Fibroblast of gingiva (primary cell): ENCODE results near the gene ATP11A.
A peak's percentile ranks its signal among the peaks of the same experiment; 100 is the strongest.

ENCODE experiments used
- DNase-seq: peaks from one replicate; pipeline ENCODE4 v3.0.0-alpha.2; 2011; ENCODE audit warnings: low read depth

ATP11A gene

GRCh38 chr13:112821340-112822055, 131.7 kb downstream of the ATP11A start:
- DNase-seq = peak; percentile 62

GRCh38 chr13:112822851-112823250, 133.0 kb downstream of the ATP11A start:
- no peak for DNase-seq

DNA sequence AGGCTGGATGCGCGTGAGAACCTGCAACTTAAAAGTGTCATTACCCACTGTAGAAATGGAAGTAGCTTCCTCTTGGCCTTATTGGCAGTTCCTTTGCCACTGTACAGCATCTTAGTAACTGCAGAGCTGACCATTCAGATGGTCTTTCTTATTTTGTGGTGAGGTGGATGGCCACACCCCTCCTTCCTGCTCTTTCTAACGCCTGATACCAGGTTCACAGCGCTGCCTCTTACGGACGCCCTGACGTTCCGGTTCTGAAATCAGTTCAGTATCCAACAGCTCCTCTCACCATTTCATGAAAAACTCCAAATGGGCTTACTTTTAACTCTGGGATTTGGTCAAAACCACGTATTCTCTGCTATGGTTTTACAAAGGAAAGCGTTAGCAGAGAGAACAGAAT, 134.6 kb downstream of the ATP11A start:
- DNase-seq = no peak

DNA sequence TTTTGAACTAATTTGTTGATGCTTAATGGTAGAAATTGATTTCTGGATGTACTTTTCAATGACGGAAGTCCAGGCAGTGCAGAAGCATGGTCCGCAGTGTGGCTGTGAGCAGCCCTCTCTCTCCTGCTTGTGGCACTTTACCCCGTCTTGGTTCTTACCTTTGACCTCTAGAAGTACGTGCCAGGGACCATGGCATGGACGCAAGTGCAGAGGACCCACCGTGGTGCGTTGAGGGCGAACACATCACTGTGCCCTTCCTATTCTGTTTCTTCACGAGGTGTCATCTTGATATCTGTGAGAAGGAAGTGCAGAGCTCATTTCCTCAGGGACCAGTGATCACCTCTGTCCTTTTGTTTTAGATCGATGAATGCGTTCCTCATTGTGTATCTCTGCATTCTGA, 135.2 kb downstream of the ATP11A start:
- no peak for DNase-seq

GRCh38 chr13:112825875-112826274, 136.0 kb downstream of the ATP11A start:
- no peak for DNase-seq

DNA sequence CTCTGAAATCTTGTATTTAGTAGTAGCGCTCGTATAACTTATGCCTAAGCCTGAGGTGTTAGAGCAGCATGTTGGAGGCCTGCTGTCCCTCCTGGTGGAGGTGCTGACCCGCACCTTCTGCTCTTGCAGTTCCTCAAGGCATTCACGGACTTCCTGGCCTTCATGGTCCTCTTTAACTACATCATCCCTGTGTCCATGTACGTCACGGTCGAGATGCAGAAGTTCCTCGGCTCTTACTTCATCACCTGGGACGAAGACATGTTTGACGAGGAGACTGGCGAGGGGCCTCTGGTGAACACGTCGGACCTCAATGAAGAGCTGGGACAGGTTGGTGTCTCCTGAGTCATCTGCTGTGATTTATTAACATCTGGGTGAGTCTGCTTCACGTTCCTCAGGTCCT, 136.7 kb downstream of the ATP11A start:
- DNase-seq = no peak

DNA sequence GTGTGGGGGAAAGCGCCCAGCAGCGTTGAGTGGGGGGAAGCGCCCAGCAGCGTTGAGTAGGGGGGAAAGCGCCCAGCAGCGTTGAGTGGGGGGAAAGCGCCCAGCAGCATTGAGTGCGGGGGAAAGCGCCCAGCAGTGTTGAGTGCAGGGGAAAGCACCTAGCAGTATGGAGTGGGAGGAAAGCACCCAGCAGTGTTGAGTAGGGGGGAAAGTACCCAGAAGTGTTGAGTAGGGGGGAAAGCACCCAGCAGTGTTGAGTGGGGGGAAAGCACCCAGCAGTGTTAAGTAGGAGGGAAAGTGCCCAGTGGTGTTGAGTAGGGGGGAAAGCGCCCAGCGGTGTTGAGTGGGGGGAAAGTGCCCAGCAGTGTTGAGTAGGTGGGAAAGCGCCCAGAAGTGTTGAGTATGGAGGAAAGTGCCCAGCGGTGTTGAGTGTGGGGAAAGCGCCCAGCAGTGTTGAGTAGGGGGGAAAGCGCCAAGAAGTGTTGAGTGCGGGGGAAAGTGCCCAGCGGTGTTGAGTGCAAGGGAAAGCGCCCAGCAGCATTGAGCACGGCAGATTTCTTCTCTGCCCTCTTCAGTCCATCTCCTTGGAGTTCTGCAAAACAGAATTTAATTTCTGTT, 138.4 kb downstream of the ATP11A start:
- DNase-seq = no peak

- DNase-seq = no peak
Observed at GRCh38 chr13:112828756-112829155, 138.9 kb downstream of the ATP11A start.

DNA sequence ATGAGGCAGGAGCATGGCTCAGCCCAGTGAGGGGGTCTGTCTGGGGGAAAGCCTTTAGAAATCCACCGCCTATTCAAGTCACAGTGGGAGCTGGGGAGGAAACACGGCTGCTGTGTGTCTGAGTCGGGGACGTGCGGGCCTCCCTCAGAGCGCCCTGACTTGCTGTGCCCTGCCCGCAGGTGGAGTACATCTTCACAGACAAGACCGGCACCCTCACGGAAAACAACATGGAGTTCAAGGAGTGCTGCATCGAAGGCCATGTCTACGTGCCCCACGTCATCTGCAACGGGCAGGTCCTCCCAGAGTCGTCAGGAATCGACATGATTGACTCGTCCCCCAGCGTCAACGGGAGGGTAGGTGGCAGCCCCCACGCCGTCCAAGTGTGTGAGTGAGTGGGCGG, 141.4 kb downstream of the ATP11A start:
- DNase-seq = no peak

DNA sequence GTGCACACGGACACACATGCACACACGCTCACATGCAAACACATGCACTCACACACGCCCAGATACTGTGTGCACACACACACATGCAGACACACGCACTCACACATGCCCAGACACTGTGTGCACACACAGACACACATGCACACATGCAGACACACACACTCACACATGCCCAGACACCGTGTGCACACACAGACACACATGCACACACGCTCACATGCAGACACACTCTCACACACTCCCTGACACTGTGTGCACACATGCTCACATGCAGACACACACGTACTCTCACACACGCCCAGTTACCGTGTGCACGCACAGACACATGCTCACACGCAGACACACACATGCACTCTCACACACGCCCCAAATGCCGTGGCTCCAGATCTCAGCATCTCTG, 142.0 kb downstream of the ATP11A start:
- no peak for DNase-seq

DNA sequence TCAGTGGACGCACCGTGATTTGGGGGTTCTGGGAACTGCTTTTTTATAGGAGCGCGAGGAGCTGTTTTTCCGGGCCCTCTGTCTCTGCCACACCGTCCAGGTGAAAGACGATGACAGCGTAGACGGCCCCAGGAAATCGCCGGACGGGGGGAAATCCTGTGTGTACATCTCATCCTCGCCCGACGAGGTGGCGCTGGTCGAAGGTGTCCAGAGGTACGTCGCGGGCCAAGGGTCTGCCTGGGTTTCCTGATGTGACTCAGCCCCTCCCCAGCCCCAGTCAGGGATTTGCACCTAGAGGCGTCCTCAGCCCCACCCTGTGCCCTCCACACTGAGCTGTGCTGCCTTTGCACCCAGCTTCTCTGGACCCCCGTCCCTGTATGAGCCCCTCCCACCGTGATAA, 143.0 kb downstream of the ATP11A start:
- DNase-seq = no peak

- DNase-seq = no peak
Observed at GRCh38 chr13:112833551-112834257, 143.9 kb downstream of the ATP11A start.

DNA sequence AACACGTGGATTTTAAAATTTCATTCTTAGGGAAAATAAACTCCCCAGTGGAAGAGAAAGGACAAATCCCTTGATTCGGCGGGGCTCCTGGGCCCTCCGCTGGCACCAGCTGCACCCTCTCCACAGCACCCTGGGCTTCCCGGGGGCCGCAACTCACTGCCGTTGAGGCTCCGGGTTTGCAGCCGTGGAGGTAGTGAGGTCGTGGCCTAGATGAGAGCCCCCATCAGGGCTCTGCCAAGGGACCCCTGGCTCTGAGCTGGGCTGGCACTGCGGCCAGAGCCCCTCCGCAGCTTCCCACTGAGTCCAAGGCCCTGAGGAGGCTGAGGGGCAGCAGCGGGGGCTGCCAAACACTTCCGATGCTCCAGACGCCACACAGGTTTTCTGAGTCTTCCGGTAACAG, 145.5 kb downstream of the ATP11A start:
- DNase-seq = no peak

DNA sequence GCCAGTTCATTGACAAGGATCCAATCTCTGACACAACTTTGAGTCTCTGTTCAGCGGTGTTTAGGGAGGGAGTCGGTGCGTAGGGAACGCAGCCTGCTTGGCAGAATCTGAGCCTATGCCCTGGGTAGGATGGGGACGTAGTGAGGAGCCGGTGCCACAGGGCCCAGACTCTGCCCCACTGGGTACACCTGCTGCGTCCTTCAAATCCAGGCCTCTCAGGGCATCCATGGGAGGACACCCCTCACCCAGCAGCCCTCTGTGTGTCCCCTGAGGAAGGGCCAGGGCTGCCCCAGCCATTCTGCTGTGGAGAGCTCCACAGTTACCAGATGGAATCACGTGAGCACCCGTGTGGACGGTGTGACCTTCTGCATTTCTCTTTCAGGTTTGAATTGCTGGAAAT, 146.0 kb downstream of the ATP11A start:
- DNase-seq = no peak

DNA sequence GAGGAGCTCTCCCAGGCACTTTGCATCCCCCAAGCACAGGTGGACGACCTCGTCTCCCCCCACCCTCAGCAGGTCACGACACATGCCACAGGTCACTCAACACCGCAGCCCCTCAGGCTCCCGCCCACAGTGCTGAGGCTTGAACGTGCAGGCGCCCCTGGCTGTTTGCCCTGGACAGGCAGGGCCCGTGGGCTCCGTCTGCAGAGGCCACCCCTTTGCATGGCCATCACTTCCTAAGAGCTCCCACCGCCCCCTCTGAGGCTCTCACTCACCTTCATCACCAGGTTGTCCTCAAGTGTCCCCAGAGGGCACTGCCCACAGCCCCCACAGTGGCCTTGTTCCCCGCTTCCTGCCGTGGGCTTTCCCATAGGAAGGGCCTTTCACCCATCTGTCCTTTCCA, 147.1 kb downstream of the ATP11A start:
- DNase-seq = no peak

DNA sequence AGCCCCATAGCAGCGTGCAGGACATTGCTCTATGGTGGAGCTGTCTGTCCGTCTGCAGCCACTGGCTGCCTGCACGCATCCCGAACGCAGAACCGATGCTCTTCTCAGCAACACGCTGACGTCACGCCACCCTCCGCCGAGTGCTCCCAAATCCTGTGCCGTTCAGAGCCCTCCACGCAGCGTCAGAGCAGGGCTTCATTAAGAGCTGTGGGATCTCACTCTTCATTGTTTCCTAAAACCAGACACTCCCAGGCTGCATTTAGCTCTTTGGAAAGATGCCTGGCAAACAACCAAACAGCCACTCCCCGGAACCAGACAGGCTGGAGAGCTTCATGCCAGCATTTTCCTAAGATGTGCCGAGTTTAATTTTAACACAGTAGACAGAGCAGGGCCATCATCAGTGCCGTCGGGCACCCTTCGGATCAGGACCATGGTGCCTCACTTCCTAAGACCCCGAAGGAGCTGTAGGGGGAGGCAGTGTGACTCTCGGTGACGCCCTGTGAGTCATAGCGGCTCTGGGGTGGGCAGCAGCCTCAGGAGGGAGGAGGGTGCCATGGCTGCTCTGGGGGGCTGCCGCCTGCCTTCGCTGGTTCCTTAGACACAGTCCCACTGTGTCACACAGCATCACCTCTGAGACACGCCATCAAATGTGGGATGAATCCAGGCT, 147.7 kb downstream of the ATP11A start:
- DNase-seq = peak; percentile 9

DNA sequence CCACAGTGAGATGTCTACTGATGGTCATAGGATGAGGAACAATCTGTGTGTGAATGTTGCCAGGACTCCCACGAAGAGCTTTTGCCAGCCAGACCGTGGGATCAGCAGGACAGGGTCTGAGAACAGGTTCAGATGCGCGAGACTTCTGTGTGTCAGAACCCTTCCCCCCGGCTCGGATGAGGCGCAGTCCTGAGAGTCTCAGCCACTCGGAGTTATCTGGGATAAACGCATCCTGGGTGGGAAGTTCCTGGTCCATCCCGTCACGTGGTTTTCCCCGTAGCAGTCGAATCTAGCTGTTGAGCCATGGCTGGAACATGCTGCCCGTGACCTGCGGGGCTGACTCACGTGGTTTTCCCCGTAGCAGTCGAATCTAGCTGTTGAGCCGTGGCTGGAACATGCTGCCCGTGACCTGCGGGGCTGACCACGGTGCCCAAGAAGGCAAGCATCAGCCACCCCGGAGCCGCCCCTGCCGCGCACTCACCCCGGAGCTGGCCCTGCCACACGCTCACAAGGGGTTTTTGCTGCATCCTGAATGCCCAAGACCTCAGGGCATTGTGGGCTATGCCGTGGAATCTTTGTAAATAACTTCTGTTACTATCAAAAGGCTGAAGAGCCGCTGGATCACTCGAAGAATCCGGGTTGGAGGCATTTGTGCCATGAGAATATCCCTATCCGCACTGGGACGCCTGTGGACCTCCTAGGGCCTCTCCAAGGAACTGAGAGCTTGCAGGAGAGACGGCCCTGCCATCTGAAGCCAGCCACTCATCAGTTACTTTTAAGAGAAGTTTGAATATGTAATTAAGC, 148.4 kb downstream of the ATP11A start:
- no peak for DNase-seq

DNA sequence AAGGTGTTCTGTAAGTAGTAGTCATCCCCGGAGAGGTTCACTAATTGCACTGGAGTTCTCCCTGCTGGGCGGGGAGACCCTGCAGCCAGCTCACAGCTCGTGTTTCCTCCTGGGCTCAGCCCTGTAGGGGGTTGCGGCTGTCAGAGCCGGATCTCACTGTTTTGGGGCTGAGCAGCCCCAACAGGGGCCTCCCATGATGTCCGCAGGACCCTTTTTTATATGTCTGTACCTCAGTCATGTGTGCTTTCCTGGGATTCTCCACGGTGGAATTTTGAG, 148.9 kb downstream of the ATP11A start:
- no peak for DNase-seq

- peak; percentile 47 for DNase-seq
Observed at GRCh38 chr13:112839356-112840105, 149.7 kb downstream of the ATP11A start.

DNA sequence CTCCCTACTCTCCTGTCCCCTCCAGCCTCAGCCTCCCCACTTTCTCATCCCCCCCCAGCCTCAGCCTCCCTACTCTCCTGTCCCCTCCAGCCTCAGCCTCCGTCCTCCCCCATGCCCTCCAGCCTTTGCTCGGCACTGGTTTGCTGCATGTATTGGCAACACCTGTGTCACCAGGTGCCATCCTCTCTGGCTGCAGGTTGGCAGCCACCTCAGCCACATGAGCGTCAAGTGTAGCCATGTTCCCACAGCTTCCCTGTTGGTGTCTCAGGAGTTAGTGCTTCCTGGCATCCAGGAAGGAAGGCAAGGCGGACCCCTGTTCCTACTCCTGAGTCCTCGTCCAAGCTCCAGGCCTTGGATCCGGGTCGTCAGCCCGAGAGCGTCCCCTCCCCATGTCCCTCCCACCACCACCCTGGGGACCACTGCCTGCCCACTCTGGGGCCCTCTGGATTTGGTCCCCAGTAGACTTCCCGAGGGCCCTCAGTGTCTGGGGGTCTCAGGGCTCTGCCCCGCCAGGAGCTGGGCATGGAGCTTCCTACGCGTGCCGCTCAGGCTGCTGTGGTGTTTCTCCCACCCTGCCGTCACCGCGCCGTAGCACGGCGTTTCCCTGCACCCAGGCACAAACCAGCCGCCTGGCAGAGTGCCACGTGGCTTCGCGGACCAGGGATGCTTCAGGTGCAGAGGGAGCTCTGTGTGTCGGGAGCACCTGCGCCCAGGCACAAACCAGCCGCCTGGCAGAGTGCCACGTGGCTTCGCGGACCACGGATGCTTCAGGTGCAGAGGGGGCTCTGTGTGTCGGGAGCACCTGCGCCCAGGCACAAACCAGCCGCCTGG, 150.8 kb downstream of the ATP11A start:
- no peak for DNase-seq
